Heart left ventricle (tissue), 16 donors: Measurements from ENCODE around the gene BLOC1S4. TPM values are rescaled to one million over a fixed set of nuclear protein-coding genes. Genes with fewer than 3 reads are reported as not detected.

Source experiments
- ATAC-seq, 4 donors: fragments of 200-7000 bp; cut with Tn5 transposase; one replicate each; pipeline ENCODE4 v1.9.1; 2020 to 2022; ENCODE audit warnings: moderate library complexity in 4 of 4, mild to moderate bottlenecking in 3 of 4, moderate number of reproducible peaks in 1 of 4
- DNase-seq, 5 donors: peaks; one replicate each; pipeline ENCODE4 v3.0.0-alpha.2; 2020
- H3K27ac ChIP-seq, 12 donors: fragments of 200-600 bp; sonication (generic) in 4 of 12; one replicate each; pipeline versions ENCODE4 v1.5.0 to v1.8.0; 2016 to 2022; ENCODE audit warnings: mild to moderate bottlenecking in 2 of 12
- H3K27me3 ChIP-seq, 9 donors: fragments of 200-600 bp; sonication (generic) in 2 of 9; one replicate each; pipeline versions ENCODE4 v1.5.1 to v1.8.0; 2016 to 2022; ENCODE audit warnings: mild to moderate bottlenecking in 3 of 9
- H3K36me3 ChIP-seq, 9 donors: fragments of 200-600 bp; sonication (generic) in 2 of 9; one replicate each; pipeline versions ENCODE4 v1.5.0 to v1.8.0; 2018 to 2022; ENCODE audit warnings: mild to moderate bottlenecking in 2 of 9
- H3K4me1 ChIP-seq, 12 donors: fragments of 200-600 bp; sonication (generic) in 4 of 12; one replicate each; pipeline versions ENCODE4 v1.5.0 to v1.8.0; 2016 to 2022; ENCODE audit warnings: mild to moderate bottlenecking in 3 of 12
- H3K4me3 ChIP-seq, 12 donors: fragments of 200-600 bp; sonication (generic) in 4 of 12; one replicate each; pipeline versions ENCODE4 v1.5.0 to v1.8.0; 2017 to 2022; ENCODE audit warnings: mild to moderate bottlenecking in 9 of 12, moderate library complexity in 4 of 12
- H3K9me3 ChIP-seq, 12 donors: fragments of 200-600 bp; sonication (generic) in 4 of 12; one replicate each; pipeline versions ENCODE4 v1.5.0 to v1.8.0; 2016 to 2022; ENCODE audit warnings: mild to moderate bottlenecking in 1 of 12
- POLR2A ChIP-seq, 2 donors: fragments of 450-650 bp; IDR thresholded peaks; one replicate each; pipeline ENCODE4 v1.6.1; 2017; ENCODE audit warnings: antibody characterized with exemption in 2 of 2, mild to moderate bottlenecking in 2 of 2, moderate library complexity in 2 of 2
- WGBS, 4 donors: extraction: QIAGEN DNeasy Blood & Tissue Kit in 2 of 4; methylation state at CpG; one replicate each; pipeline versions ENCODE4 v1.1.5 to v1.1.7; 2013 to 2018; 5-methylcytosine and 5-hydroxymethylcytosine counted together
- intact Hi-C, 10 donors: fragments of 100-400 bp; cut with DNase I; formaldehyde crosslinking; loops; one replicate each; pipeline versions ENCODE4 v1.11.1 to v1.14.2; 2022
- polyA plus RNA-seq, 2 donors: library from polyadenylated mRNA; stranded (reverse); fragments of 200-250 nt; gene quantifications; one replicate each; pipeline ENCODE4 v1.2.3, GENCODE V29; 2013
- total RNA-seq, 9 donors: library from RNA; depleted of rRNA in 2 of 9; stranded (reverse); fragments of >200 nt in 2 of 9; fragmentation: NEBNext Ultra II Directional in 3 of 9; extraction: Animal tissue kit (Norgen Biotek cat#: 25700) in 3 of 9; gene quantifications; one replicate each; pipeline versions ENCODE4 v1.1.0 to v1.2.4, GENCODE V29; 2016 to 2023
- TF ChIP-seq, protein P1 (sequence below), 12 donors: fragments of 200-600 bp; sonication (generic) in 4 of 12; IDR thresholded peaks; one replicate each; pipeline versions ENCODE4 v1.5.0 to v1.8.0; 2018 to 2022; ENCODE audit warnings: antibody characterized with exemption in 12 of 12, mild to moderate bottlenecking in 5 of 12
- donor health status: ischemic (EF 13 %, LVEDD 7.1; RV severe dilation, severe dysfunction).
- donor health status: healthy with polysubstance abuse.
- donor health status: DM: no; HTN: yes; CAD: no.
- donor health status: DM: no; HTN: no; CAD: no.
- donor health status: ischemic (EF 25% LVEDD 6.9; RV normal size, moderate dysfunction).
- donor health status: ischemic (EF 25% LVEDD 5.7; RV mildly dilated, moderate dysfunction).
- donor health status: healthy.
- donor health status: DM: yes; HTN: yes; CAD: no.
- donor health status: ischemic (EF 35%, LVEDD 5.7; RV mildly dilated, moderate dysfunction).
- donor health status: nonischemic (EF 11% LVEDD 7.7; RV severe dilation, severe dysfunction).
- donor health status: DM: yes; HTN: yes; CAD: no.
- donor health status: PGD.
- donor health status: ischemic (EF 29% LVEDD 5.4; RV normal size, mild dysfunction).
- donor health status: nonischemic (EF 23%, LVEDD 6.1; RV moderate dilation, normal function).

The BLOC1S4 gene
- total and polyA plus RNA-seq, 11 donors, result 4.4 to 14.1 (median 7.3) TPM

- DNase-seq, result no peak
- Histone ChIP-seq H3K4me3 (no peak overlapping the region), H3K36me3 (peaks cover 0 to 14% (median 8%) of the 10 kb centered on the region in 9 donors), H3K4me1 (peaks cover 0 to 47% (median 13%) of the 10 kb centered on the region in 12 donors), H3K27ac (peak overlapping the region in 11 of 12 donors; percentile 44 to 90 (median 68)), H3K27me3 (no peaks in the 10 kb centered on the region), H3K9me3 (no peaks in the 10 kb centered on the region)
- WGBS, 4 donors, result 74 to 75% (median 74%) methylated on average over 16 to 18 of the region's 18 CpGs
- TF ChIP-seq, protein P1, sequence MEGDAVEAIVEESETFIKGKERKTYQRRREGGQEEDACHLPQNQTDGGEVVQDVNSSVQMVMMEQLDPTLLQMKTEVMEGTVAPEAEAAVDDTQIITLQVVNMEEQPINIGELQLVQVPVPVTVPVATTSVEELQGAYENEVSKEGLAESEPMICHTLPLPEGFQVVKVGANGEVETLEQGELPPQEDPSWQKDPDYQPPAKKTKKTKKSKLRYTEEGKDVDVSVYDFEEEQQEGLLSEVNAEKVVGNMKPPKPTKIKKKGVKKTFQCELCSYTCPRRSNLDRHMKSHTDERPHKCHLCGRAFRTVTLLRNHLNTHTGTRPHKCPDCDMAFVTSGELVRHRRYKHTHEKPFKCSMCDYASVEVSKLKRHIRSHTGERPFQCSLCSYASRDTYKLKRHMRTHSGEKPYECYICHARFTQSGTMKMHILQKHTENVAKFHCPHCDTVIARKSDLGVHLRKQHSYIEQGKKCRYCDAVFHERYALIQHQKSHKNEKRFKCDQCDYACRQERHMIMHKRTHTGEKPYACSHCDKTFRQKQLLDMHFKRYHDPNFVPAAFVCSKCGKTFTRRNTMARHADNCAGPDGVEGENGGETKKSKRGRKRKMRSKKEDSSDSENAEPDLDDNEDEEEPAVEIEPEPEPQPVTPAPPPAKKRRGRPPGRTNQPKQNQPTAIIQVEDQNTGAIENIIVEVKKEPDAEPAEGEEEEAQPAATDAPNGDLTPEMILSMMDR (IDR thresholded peaks at IDR 0.05), result no peak
- no peak for TF ChIP-seq POLR2A (IDR thresholded peaks at IDR 0.05)
- peak; percentile 3 to 33 (median 26) for ATAC-seq
- intact Hi-C loops, result no loop called here
Observed at GRCh38 chr4:6695660-6696610, 20.0 kb upstream of the BLOC1S4 start.

GRCh38 chr4:6696611-6697010 is 19.4 kb upstream of the BLOC1S4 start:
- no peaks in the 10 kb centered on the region for H3K27me3 ChIP-seq
- no peaks in the 10 kb centered on the region for H3K9me3 ChIP-seq
- no peak for TF ChIP-seq POLR2A (IDR thresholded peaks at IDR 0.05)
- TF ChIP-seq, protein P1 (IDR thresholded peaks at IDR 0.05), result no peak
- peak in 1 of 5 donors; percentile 53 for DNase-seq
- peak; percentile 75 to 88 (median 88) for ATAC-seq
- peaks cover 0 to 18% (median 8%) of the 10 kb centered on the region in 9 donors for H3K36me3 ChIP-seq
- peak overlapping the region in 11 of 12 donors; percentile 48 to 90 (median 68) for H3K27ac ChIP-seq
- intact Hi-C loops, result no loop called here
- peaks cover 0 to 40% (median 13%) of the 10 kb centered on the region in 12 donors for H3K4me1 ChIP-seq
- no peak overlapping the region for H3K4me3 ChIP-seq
- WGBS, 4 donors, result 39 to 67% (median 57%) methylated on average over 8 of the region's 8 CpGs

GRCh38 chr4:6697131-6697530 is 18.8 kb upstream of the BLOC1S4 start:
- DNase-seq (no peak), ATAC-seq (no peak)
- H3K27me3 ChIP-seq, result no peaks in the 10 kb centered on the region
- H3K4me3 ChIP-seq, result no peak overlapping the region
- no peak for TF ChIP-seq POLR2A (IDR thresholded peaks at IDR 0.05)
- TF ChIP-seq, protein P1 (IDR thresholded peaks at IDR 0.05), result no peak
- H3K36me3 ChIP-seq, result peaks cover 0 to 19% (median 8%) of the 10 kb centered on the region in 9 donors
- H3K9me3 ChIP-seq, result no peaks in the 10 kb centered on the region
- peak overlapping the region in 11 of 12 donors; percentile 48 to 90 (median 68) for H3K27ac ChIP-seq
- WGBS, 4 donors, result 93 to 98% (median 96%) methylated on average over 6 of the region's 6 CpGs
- peaks cover 0 to 40% (median 13%) of the 10 kb centered on the region in 12 donors for H3K4me1 ChIP-seq
- intact Hi-C loops, result no loop called here

DNA sequence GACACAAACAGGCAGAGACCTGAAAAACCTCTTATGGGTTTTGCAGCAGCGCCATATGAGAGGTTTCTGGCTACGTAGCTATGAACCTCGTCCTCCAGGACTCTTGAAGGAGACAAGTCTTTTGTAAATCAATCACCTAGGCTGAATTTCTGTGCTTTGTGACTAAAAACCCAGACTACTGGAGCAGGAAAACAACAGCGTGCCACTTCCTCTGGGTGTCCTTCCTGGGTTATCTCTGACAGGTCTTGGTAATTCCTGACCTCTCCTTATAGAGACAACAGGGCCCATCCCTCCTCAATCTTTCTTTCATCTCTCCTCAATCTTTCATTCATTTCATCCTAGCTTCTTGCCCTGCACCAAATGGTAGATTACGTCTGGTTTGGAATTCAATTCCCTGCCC is 16.6 kb upstream of the BLOC1S4 start:
- Histone ChIP-seq H3K4me3 (no peak overlapping the region), H3K36me3 (peaks cover 0 to 31% (median 12%) of the 10 kb centered on the region in 9 donors), H3K9me3 (no peaks in the 10 kb centered on the region), H3K4me1 (peaks cover 0 to 40% (median 23%) of the 10 kb centered on the region in 12 donors), H3K27ac (no peak overlapping the region), H3K27me3 (no peaks in the 10 kb centered on the region)
- WGBS, 4 donors, result 68 to 92% (median 82%) methylated on average over 5 of the region's 5 CpGs
- intact Hi-C loops, result no loop called here
- TF ChIP-seq, protein P1 (IDR thresholded peaks at IDR 0.05), result no peak
- no peak for TF ChIP-seq POLR2A (IDR thresholded peaks at IDR 0.05)
- no peak for ATAC-seq
- DNase-seq, result no peak
